HG03045 (cell line): ENCODE results near the gene MRFAP1L1.
A peak's percentile ranks its signal among the peaks of the same experiment; 100 is the strongest.

Experiments used
- ATAC-seq: cut with Tn5 transposase; IDR thresholded peaks from one replicate; pipeline ENCODE4 v1.9.1; 2021; ENCODE audit warnings: mild to moderate bottlenecking, moderate library complexity; ENCODE audit not compliant: unreplicated experiment

MRFAP1L1 gene

GRCh38 chr4:6716958-6717655, 7.4 kb upstream of the MRFAP1L1 start:
- no peak for ATAC-seq

- peak; percentile 81 for ATAC-seq
Observed at GRCh38 chr4:6716018-6716911, 6.6 kb upstream of the MRFAP1L1 start, which contains the start of gene BLOC1S4. Gene BLOC1S4 (plus strand): TSS chr4:6716174. CDS start chr4:6716210, 36 bp downstream.

GRCh38 chr4:6715704-6716017, 6.0 kb upstream of the MRFAP1L1 start:
- ATAC-seq, result peak; percentile 18

DNA sequence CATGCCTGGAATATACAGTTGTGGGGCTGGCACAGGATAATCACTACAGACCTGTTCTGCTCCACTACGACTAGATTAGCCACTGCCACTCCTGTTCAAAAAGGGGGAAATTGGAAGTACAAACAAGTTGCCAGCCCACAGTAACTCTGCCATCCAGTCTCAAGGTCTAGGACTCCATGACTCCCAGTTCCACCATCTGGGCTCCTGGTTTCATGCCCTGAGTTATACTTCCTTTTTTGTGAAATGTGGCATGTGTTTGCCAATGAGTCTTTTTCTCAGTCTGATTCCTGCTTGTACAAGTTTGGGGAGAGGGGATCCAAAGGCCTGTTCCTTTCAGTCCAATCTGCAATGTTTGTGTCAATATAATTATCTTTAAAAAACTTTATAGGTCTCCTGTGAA, 5.3 kb upstream of the MRFAP1L1 start:
- no peak for ATAC-seq

- no peak for ATAC-seq
Observed at GRCh38 chr4:6710996-6711395, 1.3 kb upstream of the MRFAP1L1 start.

DNA sequence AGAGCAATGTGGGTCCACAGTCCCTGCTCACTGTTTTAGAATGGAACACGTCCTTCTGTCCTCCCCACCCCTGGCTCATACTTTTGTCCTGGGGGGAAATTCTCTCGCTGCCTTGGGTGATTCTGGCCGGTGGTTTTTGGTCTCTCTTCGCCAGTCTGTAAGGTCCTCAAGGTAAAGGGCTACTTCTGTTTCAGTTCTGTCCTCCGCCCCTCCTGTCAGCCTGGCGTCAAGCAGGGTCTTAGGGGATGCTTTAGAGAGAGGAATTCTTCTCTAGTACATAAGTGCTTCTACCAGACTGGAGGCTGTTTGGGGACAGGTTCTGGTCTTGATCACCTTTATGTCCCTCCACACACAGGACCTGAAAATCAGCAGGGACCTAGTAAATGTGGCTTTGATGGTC, 617 bp upstream of the MRFAP1L1 start:
- no peak for ATAC-seq

DNA sequence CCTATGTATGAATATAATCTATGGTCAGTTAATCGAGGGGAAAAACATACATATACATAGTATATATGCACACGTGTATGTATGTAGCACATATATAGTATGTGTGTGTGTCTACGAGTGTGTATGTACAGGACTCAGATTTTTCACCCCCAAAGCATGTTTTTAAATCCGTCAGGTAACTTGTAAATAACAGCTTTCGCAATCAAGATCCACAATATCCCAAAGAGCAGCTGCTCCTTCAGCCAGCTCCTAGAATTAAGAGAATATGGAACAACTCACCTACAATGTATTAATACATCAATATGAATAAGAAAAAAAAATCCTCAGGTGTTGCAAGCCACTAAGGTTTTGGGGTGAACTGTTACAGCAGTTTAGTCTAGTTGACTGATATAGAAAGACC, 3.5 kb downstream of the MRFAP1L1 start:
- ATAC-seq, result no peak

DNA sequence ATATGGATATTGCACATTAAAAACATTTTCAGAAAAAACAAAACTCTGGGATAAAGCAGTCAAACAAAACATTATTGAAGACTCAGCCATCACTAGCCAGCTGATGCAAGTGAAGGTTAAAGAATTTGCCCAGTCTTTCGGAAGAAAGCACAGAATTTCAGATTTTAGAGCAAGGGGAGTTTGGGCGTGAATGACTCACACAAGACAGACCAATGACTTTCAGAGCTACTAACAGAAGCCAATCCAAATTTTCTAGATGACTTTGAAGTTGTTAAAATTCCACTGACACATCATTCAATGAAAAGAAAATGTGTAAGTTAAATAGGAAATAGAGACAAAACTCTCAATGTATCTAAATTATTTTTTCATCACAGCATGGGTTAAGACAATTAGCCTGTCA, 4.0 kb downstream of the MRFAP1L1 start:
- no peak for ATAC-seq

- ATAC-seq, result no peak
Observed at GRCh38 chr4:6703786-6704185, 5.9 kb downstream of the MRFAP1L1 start.

GRCh38 chr4:6702761-6703160, 6.9 kb downstream of the MRFAP1L1 start:
- no peak for ATAC-seq

DNA sequence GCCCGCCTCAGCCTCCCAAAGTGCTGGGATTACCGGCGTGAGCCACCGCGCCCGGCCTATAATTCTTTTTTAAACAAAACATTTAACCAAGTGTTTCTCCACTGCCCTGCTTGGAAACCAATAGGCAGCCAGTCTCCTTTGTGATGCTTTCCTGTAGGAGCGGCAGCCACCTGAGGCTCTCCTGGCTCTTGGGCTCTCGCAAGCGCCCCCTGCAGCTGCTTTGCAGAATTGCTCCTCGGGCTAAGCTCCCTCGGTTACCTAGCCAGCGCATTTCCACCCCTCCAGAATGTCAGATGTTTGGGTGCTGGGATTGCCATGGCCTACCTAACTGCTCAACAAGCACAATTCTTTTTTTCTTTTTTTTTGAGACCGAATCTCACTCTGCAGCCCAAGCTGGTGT, 8.3 kb downstream of the MRFAP1L1 start:
- ATAC-seq, result no peak

DNA sequence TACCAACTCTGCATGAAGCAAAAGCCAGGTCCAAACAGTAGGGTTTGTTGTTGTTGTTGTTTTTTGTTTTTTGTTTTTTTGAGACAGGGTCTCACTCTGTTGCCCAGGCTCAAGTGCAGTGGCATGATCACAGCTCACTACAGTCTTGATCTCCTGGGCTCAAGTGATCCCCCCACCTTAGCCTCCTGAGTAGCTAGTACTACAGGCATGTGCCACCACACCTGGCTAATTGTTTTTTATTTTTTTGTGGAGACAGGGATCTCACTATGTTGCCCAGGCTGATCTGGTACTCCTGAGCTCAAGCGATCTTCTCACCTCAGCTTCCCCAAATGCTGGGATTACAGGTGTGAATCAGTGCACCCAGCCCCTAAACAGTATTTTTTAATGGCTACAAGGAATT, 9.8 kb downstream of the MRFAP1L1 start:
- ATAC-seq, result no peak

GRCh38 chr4:6699388-6699787, 10.3 kb downstream of the MRFAP1L1 start:
- ATAC-seq, result no peak

DNA sequence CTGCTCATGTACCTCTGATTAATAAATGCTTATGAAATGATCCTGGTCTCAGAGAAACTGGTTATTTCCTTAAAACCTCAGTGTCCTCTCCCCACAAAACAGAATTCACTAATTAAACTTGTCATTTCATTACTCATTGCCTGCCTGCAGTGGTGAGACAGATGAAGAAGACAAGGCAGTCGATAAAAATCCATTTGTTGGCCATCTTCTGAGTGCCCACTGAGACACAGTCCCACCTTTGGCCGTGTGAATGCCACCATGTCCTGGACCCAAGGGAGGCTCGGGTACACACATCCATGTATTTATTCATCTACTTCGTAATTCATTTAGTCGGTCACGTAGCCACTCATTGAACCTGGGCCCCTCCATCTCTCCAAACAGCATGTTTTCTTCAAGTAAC, 12.5 kb downstream of the MRFAP1L1 start:
- ATAC-seq, result no peak

DNA sequence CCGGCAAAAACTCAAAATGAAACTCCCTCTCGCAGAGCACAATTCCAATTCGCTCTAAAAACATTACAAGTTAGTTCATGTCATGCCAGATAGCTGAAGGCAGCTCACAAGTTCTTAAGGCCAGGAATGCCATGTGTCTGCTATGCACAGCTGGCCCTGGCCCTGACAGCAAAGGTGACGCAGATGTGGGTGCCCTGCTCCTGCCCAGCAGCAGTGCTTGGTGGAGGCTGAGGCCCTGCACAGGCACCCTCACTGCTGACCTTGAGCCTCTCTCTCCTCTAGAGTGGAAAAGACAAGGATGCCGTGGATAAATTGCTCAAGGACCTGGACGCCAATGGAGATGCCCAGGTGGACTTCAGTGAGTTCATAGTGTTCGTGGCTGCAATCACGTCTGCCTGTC, 13.1 kb downstream of the MRFAP1L1 start:
- no peak for ATAC-seq

GRCh38 chr4:6695660-6696610, 13.7 kb downstream of the MRFAP1L1 start:
- no peak for ATAC-seq

DNA sequence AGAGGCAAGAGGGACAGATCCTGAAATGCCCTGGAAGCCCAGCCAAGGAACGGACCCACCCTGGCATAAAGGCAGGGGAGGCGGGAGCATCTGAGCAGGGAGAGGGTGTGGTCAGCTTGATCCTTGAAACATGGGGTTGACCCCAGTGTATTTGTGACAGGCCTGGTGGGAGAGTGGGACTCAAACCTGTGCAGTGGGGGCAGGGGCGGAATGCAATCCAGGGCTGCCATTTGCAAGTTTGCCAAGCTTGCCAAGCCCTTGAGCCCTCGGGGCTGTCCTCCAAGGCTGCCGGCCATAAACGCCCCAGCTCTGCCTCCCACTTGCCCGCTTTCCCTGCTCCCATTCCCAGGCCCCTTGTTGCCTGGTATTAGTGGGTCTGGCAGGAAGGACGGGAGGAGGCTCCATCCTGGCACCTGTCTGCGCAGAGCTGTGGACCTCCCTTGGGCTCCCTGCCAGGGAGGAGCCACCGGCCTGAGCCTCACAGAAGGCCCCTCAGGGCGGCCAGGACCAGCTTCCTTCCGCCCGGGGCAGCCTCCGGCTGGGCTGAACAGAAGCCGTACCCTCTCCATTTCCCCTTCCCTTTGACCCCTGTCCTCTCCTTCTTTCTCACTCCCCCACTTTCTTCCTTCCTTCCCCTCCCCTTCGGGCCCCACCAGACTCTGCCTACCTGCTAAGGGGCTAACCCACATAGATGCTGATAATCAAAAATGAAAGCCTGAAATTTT, 15.3 kb downstream of the MRFAP1L1 start:
- no peak for ATAC-seq

- no peak for ATAC-seq
Observed at GRCh38 chr4:6693231-6694176, 16.2 kb downstream of the MRFAP1L1 start, which contains the start of gene S100P. Gene S100P (plus strand): TSS chr4:6693878. CDS start chr4:6693933, 55 bp downstream.

DNA sequence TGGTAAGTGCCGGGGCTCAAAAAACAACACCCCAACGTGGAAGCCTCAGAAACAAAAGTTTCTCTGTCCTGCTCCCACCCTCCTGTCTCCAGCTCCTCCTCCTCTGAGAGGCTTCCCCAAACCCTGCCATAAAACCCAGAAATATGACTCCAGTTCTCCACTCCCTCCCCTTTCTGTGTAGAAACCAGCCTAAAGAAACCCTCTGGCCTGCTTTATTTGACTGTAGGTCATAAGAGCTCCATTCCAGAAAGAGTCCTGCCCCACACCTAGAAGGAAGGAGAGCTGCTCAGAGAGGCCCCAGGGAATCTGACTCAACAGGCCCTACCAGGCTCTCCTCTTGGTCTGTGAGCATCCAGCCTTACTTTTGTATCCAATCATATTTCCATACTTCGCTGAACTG, 16.9 kb downstream of the MRFAP1L1 start:
- no peak for ATAC-seq
